K562 (cell line): ENCODE measurements around the gene UGT1A10.

Source experiments
- BRF2 ChIP-seq: IDR thresholded peaks from 3 replicates; pipeline ENCODE4 v1.6.1; 2011; ENCODE audit warnings: borderline replicate concordance, mild to moderate bottlenecking; ENCODE audit not compliant: insufficient read length, insufficient read depth
- CHD2 ChIP-seq: IDR thresholded peaks from 2 replicates; pipeline ENCODE4 v1.6.1; 2011; ENCODE audit warnings: low read depth, low read length
- CTCF ChIP-seq, 3 experiments: IDR thresholded peaks in 2 of 3; conservative IDR thresholded peaks in 1 of 3; 2 replicates each; pipeline ENCODE4 v1.5.1; 2011 to 2012; ENCODE audit warnings: low read length in 3 of 3, mild to moderate bottlenecking in 3 of 3, control low read depth in 2 of 3, improper control_type of control experiment in 1 of 3, inconsistent platforms in 1 of 3, low read depth in 1 of 3, mixed read lengths in 1 of 3, moderate library complexity in 1 of 3; ENCODE audit not compliant: insufficient read depth in 2 of 3
- E2F6 ChIP-seq, 2 experiments: IDR thresholded peaks; 2 replicates each; pipeline ENCODE4 v1.6.1; 2011; ENCODE audit warnings: borderline replicate concordance in 1 of 2, control low read depth in 1 of 2, low read depth in 1 of 2, low read length in 1 of 2, mild to moderate bottlenecking in 1 of 2, mixed read lengths in 1 of 2, moderate library complexity in 1 of 2; ENCODE audit not compliant: insufficient read depth in 1 of 2, insufficient read length in 1 of 2, poor library complexity in 1 of 2, severe bottlenecking in 1 of 2; ENCODE audit errors: extremely low read depth in 1 of 2
- ETS2 ChIP-seq: IDR thresholded peaks from 2 replicates; pipeline ENCODE4 v1.6.1; 2016; ENCODE audit warnings: borderline replicate concordance, missing genetic modification characterization, mild to moderate bottlenecking, moderate library complexity, missing compliant biosample characterization; ENCODE audit not compliant: poor library complexity, severe bottlenecking
- HDGF ChIP-seq: fragments of 450-650 bp; IDR thresholded peaks from 2 replicates; pipeline ENCODE4 v1.6.1; 2016
- HMG20B ChIP-seq: fragments of 250-450 bp; sonication (Bioruptor Pico); IDR thresholded peaks from 2 replicates; pipeline ENCODE4 v1.5.0; 2021; ENCODE audit warnings: mild to moderate bottlenecking
- NCOA2 ChIP-seq, 2 experiments: fragments of 450-650 bp; IDR thresholded peaks; 2 replicates each; pipeline ENCODE4 v1.6.1; 2018; ENCODE audit warnings: mild to moderate bottlenecking in 2 of 2, moderate library complexity in 1 of 2; ENCODE audit not compliant: partially characterized antibody in 2 of 2
- PKNOX1 ChIP-seq: fragments of 450-650 bp; IDR thresholded peaks from 2 replicates; pipeline ENCODE4 v1.6.1; 2016
- SMC3 ChIP-seq: conservative IDR thresholded peaks from 2 replicates; pipeline ENCODE4 v1.6.1; 2011; ENCODE audit warnings: low read depth, low read length, improper control_type of control experiment; ENCODE audit not compliant: insufficient read depth
- ZNF589 ChIP-seq: fragments of 200-800 bp; sonication (Bioruptor generic); IDR thresholded peaks from 2 replicates; pipeline ENCODE4 v1.6.1; 2016; ENCODE audit warnings: low read depth, missing genetic modification characterization, missing compliant biosample characterization

GRCh38 chr2:233813236-233814055 lies 177.2 kb downstream of the UGT1A10 start:
- no peak for TF ChIP-seq E2F6 (IDR thresholded peaks at IDR 0.05; ENCODE audit: borderline replicate concordance in 1 of 2, extremely low read depth in 1 of 2, insufficient read depth in 1 of 2, insufficient read length in 1 of 2, low read depth in 1 of 2, low read length in 1 of 2, poor library complexity in 1 of 2, severe bottlenecking in 1 of 2)
- TF ChIP-seq BRF2, result no peak
- no peak for TF ChIP-seq HDGF
- no peak for TF ChIP-seq ETS2 (tag)
- no peak for TF ChIP-seq CTCF (IDR thresholded peaks at IDR 0.05 in 2 of 3, conservative IDR thresholded peaks at IDR 0.05 in 1 of 3; ENCODE audit: insufficient read depth in 2 of 3, low read depth in 1 of 3, low read length in 3 of 3)
- no peak for TF ChIP-seq HMG20B
- TF ChIP-seq CHD2, result no peak
- no peak for TF ChIP-seq ZNF589
- no peak for TF ChIP-seq PKNOX1
- TF ChIP-seq SMC3, result no peak
- no peak for TF ChIP-seq NCOA2 (IDR thresholded peaks at IDR 0.05; ENCODE audit: partially characterized antibody in 2 of 2)
